Stimulated activated CD4-positive, alpha-beta T cell treated with anti-CD3 and anti-CD28 coated beads, TNF-alpha, amount 100 ng/mL, for 48 hours (primary cell): ENCODE measurements around the gene GPER1.
"Not testable (repeated sequence)": the region's sequence is repeated elsewhere in the genome, so short reads cannot be mapped to it uniquely, and the experiment has no call there.

Source experiments
- DNase-seq, 3 donors: peaks; one replicate each; pipeline ENCODE4 v3.0.0-alpha.2; 2020; ENCODE audit warnings: low read depth in 3 of 3

Gene GPER1

GRCh38 chr7:1142051-1142635 is 54.2 kb downstream of the GPER1 start:
- DNase-seq: no peak

GRCh38 chr7:1143031-1143430 is 55.1 kb downstream of the GPER1 start:
- DNase-seq: not testable (repeated sequence)
